Measurements from ENCODE around the gene FAM171A2.

- no peak for TF ChIP-seq YY1 (IDR thresholded peaks at IDR 0.05; ENCODE audit: insufficient read depth, insufficient read length)
- no peak for TF ChIP-seq ZNF274 (IDR thresholded peaks at IDR 0.05; ENCODE audit: low read depth, low read length)
- TF ChIP-seq SUZ12 (IDR thresholded peaks at IDR 0.05; ENCODE audit: extremely low read depth, insufficient read depth, insufficient read length), result no peak
Observed at GRCh38 chr17:44362949-44363612, 572 bp downstream of the FAM171A2 start.
